Ishikawa (cell line): Measurements from ENCODE around the gene TAGLN2.

Experiments
- CEBPB ChIP-seq: IDR thresholded peaks from 2 replicates; pipeline ENCODE4 v1.6.1; 2012
- CREB1 ChIP-seq: IDR thresholded peaks from 2 replicates; pipeline ENCODE4 v1.6.1; 2012; ENCODE audit warnings: low read depth
- EGR1 ChIP-seq: IDR thresholded peaks from 2 replicates; pipeline ENCODE4 v1.6.1; 2012
- EP300 ChIP-seq: IDR thresholded peaks from 2 replicates; pipeline ENCODE4 v1.6.1; 2012; ENCODE audit warnings: borderline replicate concordance
- FOXM1 ChIP-seq: IDR thresholded peaks from 2 replicates; pipeline ENCODE4 v1.6.1; 2012; ENCODE audit warnings: low read depth, borderline replicate concordance
- MAX ChIP-seq: IDR thresholded peaks from 2 replicates; pipeline ENCODE4 v1.6.1; 2012
- NFIC ChIP-seq: IDR thresholded peaks from 2 replicates; pipeline ENCODE4 v1.6.1; 2012
- RAD21 ChIP-seq: IDR thresholded peaks from 2 replicates; pipeline ENCODE4 v1.6.1; 2012; ENCODE audit warnings: low read depth
- REST ChIP-seq: IDR thresholded peaks from 2 replicates; pipeline ENCODE4 v1.6.1; 2012; ENCODE audit warnings: low read depth, mild to moderate bottlenecking
- TCF12 ChIP-seq: IDR thresholded peaks from 2 replicates; pipeline ENCODE4 v1.6.1; 2012; ENCODE audit warnings: low read depth
- TEAD4 ChIP-seq: IDR thresholded peaks from 2 replicates; pipeline ENCODE4 v1.6.1; 2012
- USF1 ChIP-seq: IDR thresholded peaks from 2 replicates; pipeline ENCODE4 v1.6.1; 2012
- YY1 ChIP-seq: IDR thresholded peaks from 2 replicates; pipeline ENCODE4 v1.6.1; 2012; ENCODE audit warnings: low read depth
- ZBTB7A ChIP-seq: IDR thresholded peaks from 2 replicates; pipeline ENCODE4 v1.6.1; 2012; ENCODE audit warnings: low read depth

Gene TAGLN2

DNA sequence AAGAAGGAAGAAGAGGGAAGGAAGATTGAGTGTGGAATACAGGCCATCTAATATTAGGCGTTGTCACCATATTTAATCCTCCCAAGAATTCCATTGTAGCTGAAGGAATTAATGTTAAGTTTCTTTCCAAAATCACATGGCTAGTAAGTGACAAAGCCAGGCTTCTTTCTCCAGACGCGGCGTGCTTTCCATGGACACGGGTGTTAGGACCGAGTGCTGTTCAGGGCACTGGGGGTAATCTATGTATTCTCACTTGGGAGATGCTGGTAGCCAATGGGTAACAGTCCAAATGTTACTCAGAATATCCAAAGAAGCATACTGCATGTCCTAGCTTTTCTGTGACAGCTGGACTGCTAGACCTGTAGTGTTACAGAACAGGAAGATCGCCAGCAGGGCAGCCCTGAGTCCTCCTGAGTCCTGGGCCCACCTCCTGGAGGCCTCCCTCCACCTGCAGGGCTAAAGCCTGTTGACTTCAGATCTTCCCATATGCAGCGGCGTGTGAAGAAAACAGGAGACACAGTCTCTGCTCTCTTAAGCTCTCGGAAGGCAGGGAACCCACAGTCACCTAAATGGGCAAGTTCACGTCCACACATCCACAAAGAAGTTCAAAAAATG is 14.8 kb upstream of the TAGLN2 start:
- TF ChIP-seq MAX (no peak), REST (no peak), RAD21 (no peak), CEBPB (no peak), EP300 (no peak), CREB1 (no peak), YY1 (no peak), TEAD4 (no peak), FOXM1 (no peak)

DNA sequence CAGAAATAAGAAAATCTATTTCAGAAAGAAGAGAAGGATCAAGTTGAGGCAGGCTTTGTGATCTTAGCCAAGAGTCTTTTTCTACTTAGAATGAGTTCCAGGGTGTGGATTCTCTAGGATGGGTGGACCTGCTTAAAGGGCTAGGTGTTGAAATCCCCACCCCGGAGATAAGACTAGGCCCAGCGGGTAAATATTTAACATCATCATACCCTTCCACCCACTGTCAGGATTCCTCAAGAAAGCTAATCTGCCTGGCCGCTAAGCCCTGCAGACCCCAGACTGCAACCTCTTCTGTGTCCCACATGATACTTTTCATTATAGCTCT is 14.3 kb upstream of the TAGLN2 start:
- no peak for TF ChIP-seq REST
- TF ChIP-seq CEBPB, result no peak
- TF ChIP-seq EP300, result no peak
- no peak for TF ChIP-seq FOXM1
- TF ChIP-seq EGR1, result no peak
- no peak for TF ChIP-seq TCF12
- no peak for TF ChIP-seq RAD21
- no peak for TF ChIP-seq TEAD4
- no peak for TF ChIP-seq CREB1
- TF ChIP-seq NFIC, result no peak

- TF ChIP-seq CREB1, result no peak
- TF ChIP-seq REST, result no peak
- TF ChIP-seq USF1, result no peak
- no peak for TF ChIP-seq FOXM1
- no peak for TF ChIP-seq ZBTB7A
- no peak for TF ChIP-seq EGR1
- TF ChIP-seq TCF12, result no peak
- no peak for TF ChIP-seq RAD21
- no peak for TF ChIP-seq EP300
- TF ChIP-seq CEBPB, result no peak
- TF ChIP-seq YY1, result no peak
- no peak for TF ChIP-seq NFIC
- TF ChIP-seq TEAD4, result no peak
- no peak for TF ChIP-seq MAX
Measured at GRCh38 chr1:159938905-159939677, 13.8 kb upstream of the TAGLN2 start.

DNA sequence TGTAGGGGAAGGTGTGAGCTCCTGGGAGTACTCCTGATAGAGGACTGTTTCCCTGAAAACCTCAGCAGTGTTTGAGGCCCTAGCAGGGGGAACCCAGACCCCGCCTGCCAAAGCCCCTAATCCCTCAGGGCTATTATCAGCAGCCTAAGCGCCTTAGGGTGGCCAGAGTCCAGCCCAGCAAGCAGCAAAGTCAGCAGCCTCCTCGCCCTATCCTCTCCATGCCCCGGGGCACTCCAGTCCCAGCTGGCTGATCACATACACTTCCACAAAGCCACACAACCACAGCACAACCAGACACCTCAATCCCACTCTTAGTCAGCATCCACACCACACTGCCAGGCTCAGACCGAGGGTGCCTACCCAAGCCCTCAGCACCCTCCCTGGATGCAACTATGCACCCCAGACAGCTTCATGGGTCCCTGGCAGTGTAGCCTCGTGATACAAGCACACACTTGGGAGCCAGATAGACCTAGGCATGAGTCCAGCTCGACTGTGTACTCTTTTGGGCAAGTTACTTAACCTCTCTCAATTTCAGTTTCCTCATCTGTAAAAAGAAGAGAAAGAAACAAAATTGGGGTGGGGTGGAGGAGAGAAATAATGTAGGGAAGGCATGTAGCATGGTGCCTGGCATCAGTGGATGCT is 13.0 kb upstream of the TAGLN2 start:
- no peak for TF ChIP-seq YY1
- no peak for TF ChIP-seq FOXM1
- no peak for TF ChIP-seq NFIC
- TF ChIP-seq TEAD4, result no peak
- TF ChIP-seq EP300, result no peak
- no peak for TF ChIP-seq RAD21
- no peak for TF ChIP-seq ZBTB7A
- no peak for TF ChIP-seq USF1
- no peak for TF ChIP-seq CEBPB
- no peak for TF ChIP-seq CREB1
- no peak for TF ChIP-seq TCF12
- no peak for TF ChIP-seq EGR1
- no peak for TF ChIP-seq REST
